Stimulated activated naive CD8-positive, alpha-beta T cell treated with anti-CD3 and anti-CD28 coated beads, Interleukin-15, Interleukin-2, amounts not matched to agents 100 ng/mL and 50 ng/mL, for 24 hours (primary cell): ENCODE measurements around the gene ANO6.
A peak's percentile ranks its signal among the peaks of the same experiment; 100 is the strongest.
"Not testable (repeated sequence)": the region's sequence is repeated elsewhere in the genome, so short reads cannot be mapped to it uniquely, and the experiment has no call there.

ENCODE experiments used
- H3K27ac Mint-ChIP-seq: one replicate; pipeline ENCODE4 v1.8.0; 2021; ENCODE audit warnings: mild to moderate bottlenecking, mixed read lengths
- H3K27me3 Mint-ChIP-seq: one replicate; pipeline ENCODE4 v1.8.0; 2021; ENCODE audit warnings: mixed read lengths
- H3K36me3 Mint-ChIP-seq: one replicate; pipeline ENCODE4 v1.8.0; 2021; ENCODE audit warnings: low read depth, mixed read lengths
- H3K4me1 Mint-ChIP-seq: one replicate; pipeline ENCODE4 v1.8.0; 2021; ENCODE audit warnings: low read depth, mixed read lengths
- H3K4me3 Mint-ChIP-seq: one replicate; pipeline ENCODE4 v1.8.0; 2021; ENCODE audit warnings: mild to moderate bottlenecking, mixed read lengths
- H3K9me3 Mint-ChIP-seq: one replicate; pipeline ENCODE4 v1.8.0; 2021; ENCODE audit warnings: mixed read lengths

ANO6 gene

DNA sequence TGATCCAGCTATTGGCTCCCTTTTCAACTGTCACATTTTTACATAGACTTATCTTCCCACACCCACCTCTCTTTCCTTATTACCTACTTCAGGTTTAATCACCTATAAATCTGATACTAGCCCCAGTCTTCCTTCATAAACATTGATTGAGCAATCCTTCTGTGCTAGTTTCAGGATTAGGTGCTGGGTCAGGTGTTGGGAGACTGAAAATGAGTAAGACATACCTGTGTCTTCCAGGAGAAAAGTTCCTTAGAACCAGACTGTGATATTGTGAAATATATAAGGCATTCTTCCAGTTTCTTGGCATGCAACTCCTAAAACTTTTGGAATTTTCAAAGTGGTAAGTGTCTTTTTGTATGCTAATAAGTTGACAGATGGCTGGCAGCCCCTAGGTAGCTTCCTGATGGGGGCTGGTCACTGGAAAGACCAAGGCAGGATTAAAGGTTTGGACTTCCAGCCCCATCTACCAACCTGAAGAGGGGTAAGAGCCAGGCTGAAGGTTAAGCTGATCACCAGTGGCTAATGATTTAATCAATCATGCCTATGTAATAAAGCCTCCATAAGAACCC, 4.6 kb downstream of the ANO6 start:
- H3K27ac Mint-ChIP-seq = no peak overlapping the region
- no peak overlapping the region for H3K4me3 Mint-ChIP-seq
- H3K9me3 Mint-ChIP-seq = no peaks in the 10 kb centered on the region
- H3K27me3 Mint-ChIP-seq = no peaks in the 10 kb centered on the region
- peaks cover 47% of the 10 kb centered on the region for H3K4me1 Mint-ChIP-seq
- no peaks in the 10 kb centered on the region for H3K36me3 Mint-ChIP-seq

DNA sequence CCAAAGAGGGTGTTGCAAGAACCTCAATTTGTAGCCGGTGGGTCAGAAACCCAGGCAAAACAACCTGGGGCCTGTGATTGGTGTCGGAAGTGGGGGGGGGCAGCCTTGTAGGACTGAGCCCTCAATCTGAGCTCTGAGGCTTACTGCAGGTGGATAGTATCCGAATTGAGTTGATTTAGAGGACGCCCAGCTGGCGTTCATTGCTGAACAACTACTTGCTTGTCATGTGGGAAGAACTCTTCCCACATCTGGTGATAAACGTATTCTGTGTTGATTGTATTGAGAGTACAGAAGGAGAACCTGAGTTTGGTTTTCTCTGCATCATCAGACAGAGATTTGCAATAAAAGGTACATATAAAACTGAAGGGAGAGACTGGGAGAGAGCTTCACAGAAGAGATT, 5.1 kb downstream of the ANO6 start:
- H3K9me3 Mint-ChIP-seq = no peaks in the 10 kb centered on the region
- no peaks in the 10 kb centered on the region for H3K36me3 Mint-ChIP-seq
- H3K4me3 Mint-ChIP-seq = no peak overlapping the region
- peaks cover 47% of the 10 kb centered on the region for H3K4me1 Mint-ChIP-seq
- H3K27ac Mint-ChIP-seq = no peak overlapping the region
- H3K27me3 Mint-ChIP-seq = no peaks in the 10 kb centered on the region

DNA sequence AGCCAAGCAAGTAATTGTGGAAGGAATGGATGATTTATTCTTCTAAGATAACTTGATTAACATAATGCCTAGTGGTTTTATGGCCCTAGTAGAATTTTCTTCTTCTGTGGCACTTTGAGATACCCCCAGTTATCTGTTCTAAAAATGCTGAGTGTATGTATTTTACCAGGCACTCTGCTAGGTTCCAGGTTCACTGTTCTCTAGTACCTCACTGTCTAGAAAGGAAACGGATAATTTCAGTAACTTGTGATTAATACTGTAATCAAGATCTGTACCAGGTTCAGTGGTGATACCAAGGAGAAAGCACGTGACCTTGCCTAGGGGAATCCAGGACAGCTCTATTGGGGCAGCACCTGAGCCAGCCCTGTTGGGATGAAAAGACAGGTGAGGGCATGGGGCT, 8.0 kb downstream of the ANO6 start:
- no peaks in the 10 kb centered on the region for H3K27me3 Mint-ChIP-seq
- H3K9me3 Mint-ChIP-seq = no peaks in the 10 kb centered on the region
- no peak overlapping the region for H3K27ac Mint-ChIP-seq
- H3K4me1 Mint-ChIP-seq = peaks cover 30% of the 10 kb centered on the region
- no peak overlapping the region for H3K4me3 Mint-ChIP-seq
- H3K36me3 Mint-ChIP-seq = peaks cover 4% of the 10 kb centered on the region

DNA sequence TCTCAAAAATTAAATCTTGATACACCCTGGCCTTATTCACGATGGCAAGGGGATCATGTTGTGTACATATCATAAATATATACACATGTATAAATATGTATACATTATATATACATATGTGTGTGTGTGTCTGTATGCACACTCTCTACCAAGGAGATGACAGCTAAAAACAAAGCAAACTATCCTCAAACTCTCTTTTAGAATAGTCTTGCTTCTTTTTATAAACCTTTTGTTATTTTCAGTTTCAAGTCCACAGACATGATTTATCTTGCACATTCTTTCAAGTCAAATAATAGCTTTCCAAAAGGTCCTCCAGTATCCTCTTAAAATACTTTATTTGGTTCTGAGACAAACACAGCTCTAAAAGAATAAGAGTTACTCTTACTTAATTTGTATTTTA, 8.4 kb downstream of the ANO6 start:
- Mint-ChIP-seq H3K36me3 (peaks cover 4% of the 10 kb centered on the region), H3K9me3 (no peaks in the 10 kb centered on the region), H3K4me1 (peaks cover 28% of the 10 kb centered on the region), H3K4me3 (no peak overlapping the region), H3K27me3 (no peaks in the 10 kb centered on the region), H3K27ac (no peak overlapping the region)

DNA sequence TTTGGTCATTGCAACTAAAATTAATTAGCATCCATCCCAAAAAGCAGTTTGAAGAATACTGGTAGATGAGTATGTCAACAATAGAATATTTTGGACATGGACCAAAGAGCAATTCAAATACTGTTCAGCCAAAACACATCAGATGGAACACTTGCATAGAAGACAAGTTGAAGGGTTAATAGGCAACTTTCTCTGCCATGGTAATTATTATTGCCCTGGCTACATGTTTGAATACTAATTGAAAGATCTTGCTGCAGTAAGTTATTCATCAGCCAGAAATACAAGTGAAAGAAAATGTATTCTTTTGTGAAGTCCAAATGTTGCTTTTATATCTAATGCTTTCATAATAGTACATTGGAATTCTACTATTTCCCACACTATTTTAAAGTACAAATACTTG, 10.1 kb downstream of the ANO6 start:
- Mint-ChIP-seq H3K36me3 (peaks cover 11% of the 10 kb centered on the region), H3K4me3 (no peak overlapping the region), H3K27me3 (no peaks in the 10 kb centered on the region), H3K27ac (no peak overlapping the region), H3K9me3 (no peaks in the 10 kb centered on the region), H3K4me1 (peaks cover 14% of the 10 kb centered on the region)

DNA sequence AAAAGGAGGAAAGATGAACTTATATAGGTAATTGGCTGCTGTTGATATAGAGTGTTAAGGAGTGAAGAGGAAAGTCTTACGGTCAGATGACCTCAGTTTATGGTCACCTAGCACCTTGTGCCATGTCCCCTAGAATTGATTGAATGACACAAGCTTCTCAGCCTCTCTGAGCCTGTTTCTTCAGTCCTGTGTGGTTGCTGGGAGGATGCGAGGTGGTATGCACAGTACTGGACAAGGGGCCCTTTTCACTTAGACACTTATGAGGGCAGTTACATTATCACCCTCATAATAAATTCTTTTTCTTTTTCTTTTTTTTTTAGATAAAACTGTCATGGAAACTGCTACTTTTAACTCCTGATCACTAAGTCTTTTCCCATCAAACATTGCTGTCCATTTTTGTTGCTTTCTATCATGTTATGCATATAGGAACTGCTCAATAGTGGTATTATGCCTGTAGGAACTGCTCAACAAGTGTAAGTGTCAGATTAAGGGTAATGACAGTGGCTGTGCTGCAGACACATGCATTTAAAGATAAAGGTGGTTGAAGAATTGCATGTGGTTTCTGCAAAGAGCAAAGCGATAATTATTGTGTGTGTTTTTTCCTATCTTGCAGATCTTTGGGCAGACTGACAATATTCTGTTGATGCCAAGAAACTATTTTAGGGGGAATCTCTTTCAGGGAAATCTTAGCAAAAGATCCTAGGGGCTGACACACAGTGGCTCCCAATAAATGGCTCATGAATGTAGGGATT, 11.6 kb downstream of the ANO6 start:
- Mint-ChIP-seq H3K27ac (no peak overlapping the region), H3K36me3 (peaks cover 11% of the 10 kb centered on the region), H3K9me3 (no peaks in the 10 kb centered on the region), H3K4me1 (peaks cover 23% of the 10 kb centered on the region), H3K27me3 (no peaks in the 10 kb centered on the region), H3K4me3 (no peak overlapping the region)

DNA sequence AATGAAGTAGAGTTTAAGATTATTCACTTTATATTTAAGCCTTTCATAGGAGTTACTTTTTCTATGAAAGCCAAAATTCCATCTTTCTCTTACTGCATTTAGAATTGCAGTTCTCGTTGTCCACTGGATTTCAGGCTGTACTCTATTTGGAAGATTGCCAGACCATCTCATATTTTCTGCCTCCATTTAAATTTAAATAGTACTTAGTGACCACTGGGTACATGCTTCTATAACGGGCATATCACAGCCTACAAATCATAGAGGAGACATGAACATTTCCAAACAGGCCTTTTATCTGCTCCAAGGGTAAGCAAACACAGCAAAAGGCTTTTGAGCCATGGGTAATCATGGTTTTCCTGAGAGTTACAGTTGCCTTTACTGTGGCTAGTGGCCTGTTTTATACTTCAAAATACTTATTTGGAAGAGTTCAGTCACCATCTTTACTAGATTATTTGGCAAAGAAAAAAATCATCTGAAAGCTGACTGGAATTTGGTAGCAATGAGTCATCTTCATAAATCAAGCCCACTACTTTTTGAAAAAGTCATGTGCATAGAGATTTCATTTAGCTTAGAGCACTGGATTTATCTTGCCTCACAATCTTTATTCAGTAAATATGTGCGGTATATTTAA, 15.7 kb downstream of the ANO6 start:
- Mint-ChIP-seq H3K9me3 (no peaks in the 10 kb centered on the region), H3K27ac (peak overlapping the region; percentile 74), H3K4me3 (no peak overlapping the region), H3K27me3 (no peaks in the 10 kb centered on the region), H3K36me3 (peaks cover 18% of the 10 kb centered on the region), H3K4me1 (peaks cover 54% of the 10 kb centered on the region)

DNA sequence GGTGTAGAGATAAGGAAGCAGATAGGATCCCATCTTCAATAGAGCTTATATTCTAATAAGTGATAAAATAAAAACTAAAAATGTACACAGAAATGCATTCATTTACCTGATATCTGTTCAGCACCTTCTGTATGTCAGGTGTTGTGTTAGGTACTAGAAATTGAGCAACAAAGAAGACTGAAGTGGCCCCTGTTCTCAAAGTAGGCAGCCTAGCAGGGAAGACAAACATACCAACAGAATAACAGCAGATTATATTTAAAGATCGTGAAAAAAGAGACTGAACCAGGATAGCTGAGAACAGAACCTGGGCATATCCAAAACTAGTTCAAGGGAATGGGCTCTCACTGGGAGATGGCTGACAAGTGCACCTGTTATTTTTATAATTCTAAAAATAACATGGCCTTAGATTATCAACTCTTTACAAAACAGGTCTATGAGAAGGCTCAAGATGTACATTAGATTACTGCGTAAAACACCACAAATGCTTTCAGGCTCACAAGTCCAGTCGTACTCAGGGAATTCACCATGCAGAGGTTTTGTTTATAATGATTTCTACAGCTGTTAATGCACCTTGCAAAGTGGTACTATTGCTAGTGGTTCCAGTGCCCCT, 16.4 kb downstream of the ANO6 start:
- Mint-ChIP-seq H3K9me3 (no peaks in the 10 kb centered on the region), H3K36me3 (peaks cover 24% of the 10 kb centered on the region), H3K4me3 (peak overlapping the region; percentile 68), H3K27ac (peak overlapping the region; percentile 93), H3K27me3 (no peaks in the 10 kb centered on the region), H3K4me1 (peaks cover 60% of the 10 kb centered on the region)

DNA sequence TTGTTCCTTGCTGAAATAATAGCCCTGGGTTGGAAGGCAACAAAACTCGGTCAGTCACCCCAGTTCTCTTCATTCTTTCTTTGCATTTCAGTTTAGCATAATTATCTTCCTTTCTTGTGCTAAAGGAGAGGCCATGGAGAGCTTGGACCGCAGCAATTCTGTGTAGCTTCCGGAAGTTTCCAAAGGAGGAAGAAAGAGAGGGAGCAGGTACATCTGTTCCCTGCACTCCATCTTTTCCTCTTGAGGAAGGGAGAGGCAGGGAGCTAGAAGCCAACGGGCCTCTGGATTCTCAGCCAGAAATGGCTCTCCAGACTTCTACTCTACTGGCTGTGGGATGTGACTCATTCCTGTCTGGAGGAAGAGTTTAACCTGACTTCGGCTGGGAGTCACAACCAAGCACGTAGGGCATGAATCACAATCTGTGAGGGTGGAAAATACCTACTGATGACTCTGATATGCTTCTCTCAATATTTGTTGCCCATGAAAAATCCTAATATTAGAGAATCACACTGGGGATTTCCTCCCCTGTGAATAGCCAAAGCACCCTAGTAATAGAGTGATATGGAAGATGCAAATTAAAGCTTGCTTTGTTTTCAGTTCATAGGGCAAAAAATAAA, 17.0 kb downstream of the ANO6 start:
- H3K27ac Mint-ChIP-seq = peak overlapping the region; percentile 93
- no peaks in the 10 kb centered on the region for H3K9me3 Mint-ChIP-seq
- peak overlapping the region; percentile 68 for H3K4me3 Mint-ChIP-seq
- H3K4me1 Mint-ChIP-seq = peaks cover 57% of the 10 kb centered on the region
- H3K36me3 Mint-ChIP-seq = peaks cover 21% of the 10 kb centered on the region
- no peaks in the 10 kb centered on the region for H3K27me3 Mint-ChIP-seq

DNA sequence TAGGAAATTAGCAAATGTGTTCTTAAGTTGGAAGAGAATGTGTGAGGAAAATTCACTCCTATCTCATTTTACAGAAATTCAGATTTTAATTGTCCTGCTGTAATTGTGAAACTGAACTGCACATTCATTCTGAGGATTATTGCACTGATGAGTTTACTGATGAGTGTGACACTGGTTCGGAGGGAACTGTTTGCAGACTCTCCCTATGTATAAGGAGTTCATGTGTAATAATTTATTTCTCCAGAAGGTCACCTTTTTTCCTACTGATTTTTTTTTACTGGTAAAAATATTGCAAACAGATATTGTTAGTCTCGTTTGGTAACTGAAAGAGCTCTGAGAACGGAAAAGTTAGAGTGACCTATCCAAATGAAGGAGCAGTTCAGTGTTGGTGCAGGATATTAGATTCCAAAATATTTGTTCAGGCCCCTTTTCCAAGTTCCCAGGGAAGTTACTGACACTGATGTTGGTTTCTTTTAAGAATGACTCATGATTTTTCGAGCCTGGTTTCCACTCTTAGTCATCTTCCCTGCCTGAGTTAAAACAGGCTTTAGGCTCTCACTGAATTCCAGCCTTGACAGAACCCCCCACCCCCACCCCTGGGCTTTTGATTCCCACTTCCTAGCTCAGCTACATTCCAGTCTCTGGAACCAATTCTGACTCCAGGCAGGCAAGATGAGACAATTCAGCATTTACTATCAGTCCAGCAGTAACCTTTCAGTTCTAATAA, 18.4 kb downstream of the ANO6 start:
- H3K4me1 Mint-ChIP-seq = peaks cover 56% of the 10 kb centered on the region
- peaks cover 21% of the 10 kb centered on the region for H3K36me3 Mint-ChIP-seq
- peak overlapping the region; percentile 93 for H3K27ac Mint-ChIP-seq
- H3K4me3 Mint-ChIP-seq = peak overlapping the region; percentile 22
- no peaks in the 10 kb centered on the region for H3K9me3 Mint-ChIP-seq
- no peaks in the 10 kb centered on the region for H3K27me3 Mint-ChIP-seq

DNA sequence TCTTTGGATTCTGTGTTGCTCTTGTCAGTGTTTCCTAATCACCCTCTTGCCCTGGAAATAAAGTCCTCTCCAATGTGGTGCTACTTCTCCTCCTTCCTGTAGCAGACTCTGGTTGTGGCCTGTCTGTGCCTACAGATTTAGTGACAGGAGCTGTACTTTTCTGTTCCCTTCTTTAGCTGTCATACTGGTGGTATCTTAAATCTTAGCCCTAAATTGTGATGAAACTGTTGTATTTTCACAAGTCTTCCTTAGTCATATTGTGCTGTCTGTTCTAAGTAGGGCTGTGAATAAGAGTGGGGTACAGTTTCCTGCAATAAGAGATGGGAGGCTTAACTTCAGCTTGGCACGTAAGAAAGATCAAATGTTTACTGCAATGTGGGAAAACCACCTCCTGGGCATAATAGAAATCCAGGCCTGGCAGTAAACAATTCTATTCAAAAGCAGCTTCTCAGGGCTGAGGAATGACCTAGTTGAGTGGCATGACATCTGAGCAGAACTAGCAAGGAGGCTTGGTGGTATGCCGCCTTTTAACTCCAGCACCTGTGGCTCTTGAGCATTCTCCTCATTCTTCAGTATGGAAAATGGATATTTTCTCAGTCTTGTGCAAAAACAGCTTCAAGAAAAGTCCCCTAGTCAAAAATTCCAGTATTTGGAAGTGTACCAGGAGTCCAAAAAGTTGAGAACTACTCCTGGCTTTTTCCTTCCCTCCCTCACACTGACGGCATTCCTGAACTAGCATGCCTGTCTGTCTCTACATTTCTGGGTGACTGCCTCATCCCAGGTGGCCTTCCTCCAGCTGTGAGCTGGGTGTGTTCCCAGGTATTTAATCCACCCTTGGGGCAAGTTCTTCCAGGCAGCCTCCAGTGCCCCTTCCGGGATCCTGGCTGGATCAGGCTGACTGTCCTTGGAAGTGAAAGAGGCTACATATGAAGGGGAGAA, 19.5 kb downstream of the ANO6 start:
- Mint-ChIP-seq H3K36me3 (peaks cover 15% of the 10 kb centered on the region), H3K27me3 (no peaks in the 10 kb centered on the region), H3K9me3 (no peaks in the 10 kb centered on the region), H3K4me1 (peaks cover 62% of the 10 kb centered on the region), H3K4me3 (peak overlapping the region; percentile 22), H3K27ac (peak overlapping the region; percentile 93)

DNA sequence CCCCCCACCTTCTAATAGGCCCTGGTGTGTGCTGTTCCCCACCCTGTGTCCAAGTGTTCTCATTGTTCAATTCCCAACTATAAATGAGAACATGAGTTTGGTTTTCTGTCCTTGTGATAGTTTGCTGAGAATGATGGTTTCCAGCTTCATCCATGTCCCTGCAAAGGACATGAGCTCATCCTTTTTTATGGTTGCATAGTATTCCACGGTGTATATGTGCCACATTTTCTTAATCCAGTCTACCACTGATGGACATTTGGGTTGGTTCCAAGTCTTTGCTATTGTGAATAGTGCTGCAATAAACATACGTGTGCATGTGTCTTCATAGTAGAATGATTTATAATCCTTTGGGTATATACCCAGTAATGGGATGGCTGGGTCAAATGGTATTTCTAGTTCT, 20.5 kb downstream of the ANO6 start:
- H3K27me3 Mint-ChIP-seq, H3K9me3 Mint-ChIP-seq, H3K27ac Mint-ChIP-seq, H3K4me3 Mint-ChIP-seq: not testable (repeated sequence)
- peaks cover 67% of the 10 kb centered on the region for H3K4me1 Mint-ChIP-seq
- peaks cover 21% of the 10 kb centered on the region for H3K36me3 Mint-ChIP-seq

DNA sequence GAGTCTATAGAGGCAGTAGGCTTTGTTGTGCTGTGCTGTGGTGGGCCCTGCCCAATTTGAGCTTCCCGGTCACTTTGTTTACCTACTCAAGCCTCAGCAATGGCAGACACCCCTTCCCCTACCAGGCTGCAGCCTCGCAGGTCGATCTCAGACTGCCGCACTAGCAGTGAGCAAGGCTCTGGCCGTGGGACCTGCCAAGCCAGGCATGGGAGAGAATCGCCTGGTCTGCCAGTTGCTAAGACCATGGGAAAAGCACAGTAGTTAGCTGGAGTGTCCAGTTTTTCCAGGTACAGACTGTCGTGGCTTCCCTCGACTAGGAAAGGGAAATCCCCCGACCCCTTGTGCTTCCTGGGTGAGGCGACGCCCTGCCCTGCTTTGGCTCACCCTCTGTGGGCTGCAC, 26.3 kb downstream of the ANO6 start:
- Mint-ChIP-seq H3K27ac (no peak overlapping the region), H3K4me1 (peaks cover 29% of the 10 kb centered on the region), H3K27me3 (no peaks in the 10 kb centered on the region), H3K4me3 (no peak overlapping the region), H3K36me3 (peaks cover 22% of the 10 kb centered on the region), H3K9me3 (no peaks in the 10 kb centered on the region)

DNA sequence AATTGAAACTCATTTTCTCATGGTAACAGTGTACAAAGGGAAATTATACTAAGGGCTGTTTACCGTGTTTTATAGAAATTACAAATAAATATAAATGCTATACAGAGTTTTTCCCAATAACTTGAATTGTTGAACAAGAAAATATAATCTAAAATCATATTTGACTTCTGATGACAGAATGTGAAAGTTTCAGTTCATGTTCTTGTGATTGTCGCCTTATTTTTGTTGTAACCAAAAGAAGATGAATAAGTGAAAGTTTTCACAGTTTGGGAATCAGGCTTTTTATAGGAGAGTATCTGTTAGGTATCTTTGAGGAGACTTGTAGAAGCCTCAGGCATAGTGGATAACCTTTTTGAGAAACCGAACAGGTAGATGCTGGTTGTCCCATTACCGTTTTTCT, 28.1 kb downstream of the ANO6 start:
- no peak overlapping the region for H3K4me3 Mint-ChIP-seq
- H3K9me3 Mint-ChIP-seq = no peaks in the 10 kb centered on the region
- peaks cover 24% of the 10 kb centered on the region for H3K36me3 Mint-ChIP-seq
- no peak overlapping the region for H3K27ac Mint-ChIP-seq
- H3K4me1 Mint-ChIP-seq = peaks cover 32% of the 10 kb centered on the region
- H3K27me3 Mint-ChIP-seq = no peaks in the 10 kb centered on the region
